ENCODE data around the gene VSIG8. TPM values are rescaled to one million over a fixed set of nuclear protein-coding genes. Genes with fewer than 3 reads are reported as not detected.

VSIG8 gene
- total and polyA plus RNA-seq, 4 donors: 0.08 TPM; not detected in 3

DNA sequence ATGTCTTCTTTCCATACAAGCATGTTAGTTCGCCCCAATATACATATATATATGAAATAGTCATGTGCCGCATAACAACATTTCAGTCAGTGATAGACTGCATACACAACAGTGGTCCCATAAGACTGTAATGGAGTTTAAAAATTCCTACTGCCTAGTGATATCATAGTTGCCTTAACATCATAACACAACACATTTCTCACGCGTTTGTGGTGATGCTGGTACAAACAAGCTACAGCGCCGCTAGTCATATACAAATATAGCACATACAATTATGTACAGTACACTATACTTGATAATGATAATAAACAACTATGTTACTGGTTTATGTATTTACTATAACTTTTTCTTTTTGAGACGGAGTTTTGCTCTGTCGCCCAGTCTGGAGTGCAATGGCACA lies 46.5 kb downstream of the VSIG8 start:
- 93% methylated on average over 8 of the region's 8 CpGs for WGBS
- TF ChIP-seq TAF1 (conservative IDR thresholded peaks at IDR 0.05): no peak
- no peak for TF ChIP-seq FOXA1 (IDR thresholded peaks at IDR 0.05)
- no peak for TF ChIP-seq HNF4A (conservative IDR thresholded peaks at IDR 0.05)
- TF ChIP-seq EGR1 (IDR thresholded peaks at IDR 0.05; ENCODE audit: low read depth in 2 of 2): no peak
- TF ChIP-seq RXRA (IDR thresholded peaks at IDR 0.05): no peak
- TF ChIP-seq, protein P1, sequence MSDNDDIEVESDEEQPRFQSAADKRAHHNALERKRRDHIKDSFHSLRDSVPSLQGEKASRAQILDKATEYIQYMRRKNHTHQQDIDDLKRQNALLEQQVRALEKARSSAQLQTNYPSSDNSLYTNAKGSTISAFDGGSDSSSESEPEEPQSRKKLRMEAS (IDR thresholded peaks at IDR 0.05): no peak
- TF ChIP-seq NR2F2 (IDR thresholded peaks at IDR 0.05): no peak
- TF ChIP-seq, protein P2, sequence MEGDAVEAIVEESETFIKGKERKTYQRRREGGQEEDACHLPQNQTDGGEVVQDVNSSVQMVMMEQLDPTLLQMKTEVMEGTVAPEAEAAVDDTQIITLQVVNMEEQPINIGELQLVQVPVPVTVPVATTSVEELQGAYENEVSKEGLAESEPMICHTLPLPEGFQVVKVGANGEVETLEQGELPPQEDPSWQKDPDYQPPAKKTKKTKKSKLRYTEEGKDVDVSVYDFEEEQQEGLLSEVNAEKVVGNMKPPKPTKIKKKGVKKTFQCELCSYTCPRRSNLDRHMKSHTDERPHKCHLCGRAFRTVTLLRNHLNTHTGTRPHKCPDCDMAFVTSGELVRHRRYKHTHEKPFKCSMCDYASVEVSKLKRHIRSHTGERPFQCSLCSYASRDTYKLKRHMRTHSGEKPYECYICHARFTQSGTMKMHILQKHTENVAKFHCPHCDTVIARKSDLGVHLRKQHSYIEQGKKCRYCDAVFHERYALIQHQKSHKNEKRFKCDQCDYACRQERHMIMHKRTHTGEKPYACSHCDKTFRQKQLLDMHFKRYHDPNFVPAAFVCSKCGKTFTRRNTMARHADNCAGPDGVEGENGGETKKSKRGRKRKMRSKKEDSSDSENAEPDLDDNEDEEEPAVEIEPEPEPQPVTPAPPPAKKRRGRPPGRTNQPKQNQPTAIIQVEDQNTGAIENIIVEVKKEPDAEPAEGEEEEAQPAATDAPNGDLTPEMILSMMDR (IDR thresholded peaks at IDR 0.05; ENCODE audit: low read depth, low read length, missing input control): no peak
- TF ChIP-seq HNF4G (IDR thresholded peaks at IDR 0.05): no peak
- TF ChIP-seq, protein P3, sequence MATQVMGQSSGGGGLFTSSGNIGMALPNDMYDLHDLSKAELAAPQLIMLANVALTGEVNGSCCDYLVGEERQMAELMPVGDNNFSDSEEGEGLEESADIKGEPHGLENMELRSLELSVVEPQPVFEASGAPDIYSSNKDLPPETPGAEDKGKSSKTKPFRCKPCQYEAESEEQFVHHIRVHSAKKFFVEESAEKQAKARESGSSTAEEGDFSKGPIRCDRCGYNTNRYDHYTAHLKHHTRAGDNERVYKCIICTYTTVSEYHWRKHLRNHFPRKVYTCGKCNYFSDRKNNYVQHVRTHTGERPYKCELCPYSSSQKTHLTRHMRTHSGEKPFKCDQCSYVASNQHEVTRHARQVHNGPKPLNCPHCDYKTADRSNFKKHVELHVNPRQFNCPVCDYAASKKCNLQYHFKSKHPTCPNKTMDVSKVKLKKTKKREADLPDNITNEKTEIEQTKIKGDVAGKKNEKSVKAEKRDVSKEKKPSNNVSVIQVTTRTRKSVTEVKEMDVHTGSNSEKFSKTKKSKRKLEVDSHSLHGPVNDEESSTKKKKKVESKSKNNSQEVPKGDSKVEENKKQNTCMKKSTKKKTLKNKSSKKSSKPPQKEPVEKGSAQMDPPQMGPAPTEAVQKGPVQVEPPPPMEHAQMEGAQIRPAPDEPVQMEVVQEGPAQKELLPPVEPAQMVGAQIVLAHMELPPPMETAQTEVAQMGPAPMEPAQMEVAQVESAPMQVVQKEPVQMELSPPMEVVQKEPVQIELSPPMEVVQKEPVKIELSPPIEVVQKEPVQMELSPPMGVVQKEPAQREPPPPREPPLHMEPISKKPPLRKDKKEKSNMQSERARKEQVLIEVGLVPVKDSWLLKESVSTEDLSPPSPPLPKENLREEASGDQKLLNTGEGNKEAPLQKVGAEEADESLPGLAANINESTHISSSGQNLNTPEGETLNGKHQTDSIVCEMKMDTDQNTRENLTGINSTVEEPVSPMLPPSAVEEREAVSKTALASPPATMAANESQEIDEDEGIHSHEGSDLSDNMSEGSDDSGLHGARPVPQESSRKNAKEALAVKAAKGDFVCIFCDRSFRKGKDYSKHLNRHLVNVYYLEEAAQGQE (IDR thresholded peaks at IDR 0.05): no peak
- TF ChIP-seq, protein P4, sequence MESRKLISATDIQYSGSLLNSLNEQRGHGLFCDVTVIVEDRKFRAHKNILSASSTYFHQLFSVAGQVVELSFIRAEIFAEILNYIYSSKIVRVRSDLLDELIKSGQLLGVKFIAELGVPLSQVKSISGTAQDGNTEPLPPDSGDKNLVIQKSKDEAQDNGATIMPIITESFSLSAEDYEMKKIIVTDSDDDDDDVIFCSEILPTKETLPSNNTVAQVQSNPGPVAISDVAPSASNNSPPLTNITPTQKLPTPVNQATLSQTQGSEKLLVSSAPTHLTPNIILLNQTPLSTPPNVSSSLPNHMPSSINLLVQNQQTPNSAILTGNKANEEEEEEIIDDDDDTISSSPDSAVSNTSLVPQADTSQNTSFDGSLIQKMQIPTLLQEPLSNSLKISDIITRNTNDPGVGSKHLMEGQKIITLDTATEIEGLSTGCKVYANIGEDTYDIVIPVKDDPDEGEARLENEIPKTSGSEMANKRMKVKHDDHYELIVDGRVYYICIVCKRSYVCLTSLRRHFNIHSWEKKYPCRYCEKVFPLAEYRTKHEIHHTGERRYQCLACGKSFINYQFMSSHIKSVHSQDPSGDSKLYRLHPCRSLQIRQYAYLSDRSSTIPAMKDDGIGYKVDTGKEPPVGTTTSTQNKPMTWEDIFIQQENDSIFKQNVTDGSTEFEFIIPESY (IDR thresholded peaks at IDR 0.05): no peak
- TF ChIP-seq JUND (IDR thresholded peaks at IDR 0.05): no peak
- no peak for TF ChIP-seq SP1 (IDR thresholded peaks at IDR 0.05)
- no peak overlapping the region for H3K4me3 ChIP-seq (ENCODE audit: low read depth in 1 of 3, low read length in 3 of 3)

DNA sequence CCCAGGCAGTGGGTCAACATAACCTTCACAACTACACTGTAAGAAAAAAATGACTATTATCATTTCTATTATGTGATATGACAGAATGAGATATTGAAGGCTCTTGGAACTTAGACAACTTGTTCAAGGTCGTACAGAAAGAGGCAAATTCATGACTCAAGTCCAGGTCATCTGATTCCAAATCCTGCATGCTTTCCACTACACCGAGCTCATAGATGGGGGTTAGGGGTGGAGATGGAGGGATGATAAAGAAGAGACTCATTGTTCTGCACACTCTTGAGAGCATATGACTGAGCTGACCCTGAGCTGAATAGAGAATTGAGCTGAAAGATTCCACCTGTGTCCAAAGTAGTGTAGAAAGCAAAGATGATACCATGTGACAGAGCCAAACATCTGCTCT lies 57.5 kb downstream of the VSIG8 start:
- no peaks in the 10 kb centered on the region for H3K4me1 ChIP-seq (ENCODE audit: control insufficient read depth in 4 of 4, insufficient read depth in 4 of 4, low read length in 3 of 4)
- WGBS: 64% methylated on average over 2 of the region's 2 CpGs
- H3K27ac ChIP-seq (ENCODE audit: low read depth in 1 of 2, low read length in 2 of 2): no peak overlapping the region
- no peaks in the 10 kb centered on the region for H3K36me3 ChIP-seq (ENCODE audit: control insufficient read depth in 4 of 4, insufficient read depth in 3 of 4, low read depth in 1 of 4, low read length in 3 of 4)
- no peak overlapping the region for H3K4me3 ChIP-seq (ENCODE audit: low read depth in 1 of 3, low read length in 3 of 3)
- DNase-seq (ENCODE audit: low spot score): no peak
- no peaks in the 10 kb centered on the region for H3K9me3 ChIP-seq (ENCODE audit: control insufficient read depth in 4 of 4, low read length in 3 of 4)
- no peaks in the 10 kb centered on the region for H3K27me3 ChIP-seq (ENCODE audit: control insufficient read depth in 4 of 4, insufficient read depth in 4 of 4, low read length in 3 of 4)
- no peak overlapping the region for H3K9ac ChIP-seq (ENCODE audit: low read depth in 1 of 2, low read length in 2 of 2)
- TF ChIP-seq FOXA1 (IDR thresholded peaks at IDR 0.05): no peak
- TF ChIP-seq, protein P2 (IDR thresholded peaks at IDR 0.05; ENCODE audit: low read depth, low read length, missing input control): no peak
- TF ChIP-seq RXRA (IDR thresholded peaks at IDR 0.05): no peak
- no peak for TF ChIP-seq HNF4A (conservative IDR thresholded peaks at IDR 0.05)
- TF ChIP-seq SP1 (IDR thresholded peaks at IDR 0.05): no peak
- no peak for TF ChIP-seq NR2F2 (IDR thresholded peaks at IDR 0.05)
- TF ChIP-seq HNF4G (IDR thresholded peaks at IDR 0.05): no peak
- TF ChIP-seq, protein P4 (IDR thresholded peaks at IDR 0.05): no peak
- no peak for TF ChIP-seq FOXA2 (IDR thresholded peaks at IDR 0.05)
- no peak for TF ChIP-seq TAF1 (conservative IDR thresholded peaks at IDR 0.05)
- TF ChIP-seq, protein P1 (IDR thresholded peaks at IDR 0.05): no peak
- TF ChIP-seq, protein P3 (IDR thresholded peaks at IDR 0.05): no peak

More for the DNA sequence above, 46.5 kb downstream of the VSIG8 start:
- Histone ChIP-seq H3K9ac (ENCODE audit: low read depth in 1 of 2, low read length in 2 of 2) (no peak overlapping the region), H3K36me3 (ENCODE audit: control insufficient read depth in 4 of 4, insufficient read depth in 3 of 4, low read depth in 1 of 4, low read length in 3 of 4) (no peaks in the 10 kb centered on the region), H3K9me3 (ENCODE audit: control insufficient read depth in 4 of 4, low read length in 3 of 4) (no peaks in the 10 kb centered on the region), H3K27me3 (ENCODE audit: control insufficient read depth in 4 of 4, insufficient read depth in 4 of 4, low read length in 3 of 4) (no peaks in the 10 kb centered on the region), H3K4me1 (ENCODE audit: control insufficient read depth in 4 of 4, insufficient read depth in 4 of 4, low read length in 3 of 4) (no peaks in the 10 kb centered on the region), H3K27ac (ENCODE audit: low read depth in 1 of 2, low read length in 2 of 2) (no peak overlapping the region)
- no peak for DNase-seq (ENCODE audit: low spot score)

Measured in liver (tissue), 9 donors.